Measurements from ENCODE around the gene LDLRAD2. TPM values are rescaled to one million over a fixed set of nuclear protein-coding genes. Genes with fewer than 3 reads are reported as not detected.

LDLRAD2 gene
- total and polyA plus RNA-seq, 2 of the 8 experiments (the other 6 are each of a cell fraction or from before 2014, with no cell fraction given) = 0.48 to 0.74 TPM

GRCh38 chr1:21823980-21824702, 12.1 kb downstream of the LDLRAD2 start:
- H3K9ac ChIP-seq (replicated peaks in 1 of 4; ENCODE audit: extremely low read depth in 1 of 4, low read depth in 3 of 4, low read length in 3 of 4) = no peak overlapping the region
- no peak overlapping the region for H2AK5ac ChIP-seq (ENCODE audit: low read depth, low read length)
- no peak overlapping the region for H4K91ac ChIP-seq (replicated peaks; ENCODE audit: insufficient read length, low read length)
- H3K79me2 ChIP-seq (ENCODE audit: control insufficient read depth in 1 of 2, insufficient read depth in 2 of 2, low read length in 2 of 2) = no peaks in the 10 kb centered on the region
- H2BK12ac ChIP-seq (ENCODE audit: low read depth, low read length) = no peak overlapping the region
- FAIRE-seq (no peak), DNase-seq (ENCODE audit: low read depth in 1 of 2, low spot score in 2 of 2) (peak in 1 of 2 experiments; percentile 44)
- no peaks in the 10 kb centered on the region for H3K23me2 ChIP-seq (ENCODE audit: low read depth, low read length)
- no peak overlapping the region for H2BK15ac ChIP-seq (ENCODE audit: low read length)
- no peak overlapping the region for H3K4me3 ChIP-seq (ENCODE audit: extremely low read depth in 1 of 4, insufficient read depth in 2 of 4, low read depth in 3 of 4, low read length in 4 of 4)
- H3K4me2 ChIP-seq (ENCODE audit: insufficient read depth in 1 of 2, low read depth in 2 of 2, low read length in 2 of 2) = no peak overlapping the region
- H2BK20ac ChIP-seq (ENCODE audit: low read length) = no peak overlapping the region
- no peak overlapping the region for H4K5ac ChIP-seq (ENCODE audit: insufficient read length, low read depth, low read length)
- H3K56ac ChIP-seq (replicated peaks; ENCODE audit: insufficient read length, low read depth, low read length) = no peak overlapping the region
- POLR2A ChIA-PET (ENCODE audit: partially characterized antibody) = interaction anchor here (0.6 to 1.5 kb wide), 3 partner anchors 12 to 820 kb away, joined by 3 read pairs; no protein-coding TSS in a partner anchor
- H3K23ac ChIP-seq (ENCODE audit: insufficient read length) = no peak overlapping the region
- H2BK120ac ChIP-seq (replicated peaks; ENCODE audit: low read depth, low read length) = no peak overlapping the region
- H4K20me1 ChIP-seq (replicated peaks in 1 of 2; ENCODE audit: control insufficient read depth in 1 of 2, insufficient read depth in 2 of 2, low read length in 2 of 2) = peaks cover 0 to 2% of the 10 kb centered on the region in 2 experiments
- H3K4ac ChIP-seq (replicated peaks; ENCODE audit: insufficient read length, low read depth, low read length) = no peak overlapping the region
- peaks cover 5 to 40% (median 24%) of the 10 kb centered on the region in 4 experiments; a peak in 7 of 8 replicates for H3K36me3 ChIP-seq (ENCODE audit: control insufficient read depth in 2 of 4, insufficient read depth in 4 of 4, low read length in 3 of 4)
- H3K14ac ChIP-seq (ENCODE audit: insufficient read length) = no peak overlapping the region
- 86% methylated on average over 20 of the region's 22 CpGs; no CpG with 5 or more reads in 1 of the 2 experiments for WGBS, 2 experiments (ENCODE audit: extremely low coverage in 1 of 2, insufficient coverage in 1 of 2, insufficient read length in 1 of 2, insufficient replicate concordance in 2 of 2, low coverage in 1 of 2, low lambda C conversion rate in 2 of 2, missing lambda C conversion rate in 1 of 2)
- no peak overlapping the region for H4K8ac ChIP-seq (ENCODE audit: extremely low read depth, insufficient read depth, low read length)
- no peaks in the 10 kb centered on the region; a peak in 1 of 7 replicates for H3K4me1 ChIP-seq (replicated peaks in 1 of 4; ENCODE audit: control insufficient read depth in 3 of 4, insufficient read depth in 4 of 4, low read length in 3 of 4)
- H2AFZ ChIP-seq (ENCODE audit: low read length) = no peak overlapping the region
- no peak overlapping the region for H3K27ac ChIP-seq (ENCODE audit: low read depth, low read length)
- no peaks in the 10 kb centered on the region; a peak in 1 of 7 replicates for H3K27me3 ChIP-seq (replicated peaks in 1 of 4; ENCODE audit: control insufficient read depth in 3 of 4, extremely low read depth in 1 of 4, insufficient read depth in 3 of 4, low read length in 3 of 4)
- no peak overlapping the region for H3K18ac ChIP-seq (ENCODE audit: extremely low read depth, low read length)
- no peaks in the 10 kb centered on the region for H3K9me3 ChIP-seq (ENCODE audit: insufficient read depth in 2 of 2, low read depth in 1 of 2, low read length in 1 of 2)
- H3K79me1 ChIP-seq (ENCODE audit: low read depth, low read length) = no peaks in the 10 kb centered on the region
- CTCF ChIA-PET (ENCODE audit: partially characterized antibody) = interaction anchor here (0.6 to 1.5 kb wide), 3 partner anchors 59 to 229 kb away, joined by 5 to 6 read pairs (median 5); no protein-coding TSS in a partner anchor
- H2BK5ac ChIP-seq (ENCODE audit: low read depth, low read length) = no peak overlapping the region
- no peak for TF ChIP-seq CHD1 (IDR thresholded peaks at IDR 0.05; ENCODE audit: low read depth, low read length)
- no peak for TF ChIP-seq GABPA (IDR thresholded peaks at IDR 0.05; ENCODE audit: borderline replicate concordance, insufficient read depth, low read length)
- no peak for TF ChIP-seq SP4 (IDR thresholded peaks at IDR 0.05; ENCODE audit: low read length)
- no peak for TF ChIP-seq HDAC6 (IDR thresholded peaks at IDR 0.05; ENCODE audit: low read depth, low read length)
- TF ChIP-seq TAF1 (IDR thresholded peaks at IDR 0.05; ENCODE audit: low read depth, low read length) = no peak
- no peak for TF ChIP-seq NANOG (IDR thresholded peaks at IDR 0.05; ENCODE audit: insufficient read depth, low read depth, low read length, poor library complexity, severe bottlenecking)
- no peak for TF ChIP-seq CHD2 (IDR thresholded peaks at IDR 0.05; ENCODE audit: low read length)
- TF ChIP-seq GTF2F1 (IDR thresholded peaks at IDR 0.05; ENCODE audit: borderline replicate concordance, low read depth, low read length) = no peak
- no peak for TF ChIP-seq RXRA (IDR thresholded peaks at IDR 0.05; ENCODE audit: insufficient read depth, low read depth, low read length)
- TF ChIP-seq MAFK (IDR thresholded peaks at IDR 0.05; ENCODE audit: low read depth, low read length) = no peak
- no peak for TF ChIP-seq MAX (IDR thresholded peaks at IDR 0.05)
- TF ChIP-seq POU5F1 (IDR thresholded peaks at IDR 0.05; ENCODE audit: low read depth, low read length) = no peak

Data from H1 (cell line).